Sigmoid colon (tissue), 4 donors: ENCODE data around the gene FAM13A.
"Not testable (repeated sequence)": the region's sequence is repeated elsewhere in the genome, so short reads cannot be mapped to it uniquely, and the experiment has no call there.

ENCODE experiments used
- EP300 ChIP-seq, 4 donors: sonication (generic); formaldehyde crosslinking; IDR thresholded peaks; one replicate each; pipeline ENCODE4 v1.6.1; 2017; ENCODE audit warnings: antibody characterized with exemption in 4 of 4
- POLR2A ChIP-seq, 2 donors: fragments of 450-650 bp; IDR thresholded peaks; one replicate each; pipeline ENCODE4 v1.6.1; 2016; ENCODE audit warnings: antibody characterized with exemption in 2 of 2, mild to moderate bottlenecking in 2 of 2, moderate library complexity in 2 of 2
- POLR2AphosphoS5 ChIP-seq, 4 donors: sonication (generic); formaldehyde crosslinking; IDR thresholded peaks; one replicate each; pipeline ENCODE4 v1.6.1; 2017; ENCODE audit warnings: antibody characterized with exemption in 4 of 4
- TF ChIP-seq, protein P1 (sequence below), 4 experiments: fragments of 450-650 bp in 3 of 4; fragments of 200-600 bp in 1 of 4; IDR thresholded peaks; one replicate each; pipeline ENCODE4 v1.5.1; 2016 to 2019; ENCODE audit warnings: antibody characterized with exemption in 4 of 4, mild to moderate bottlenecking in 3 of 4, moderate library complexity in 2 of 4

DNA sequence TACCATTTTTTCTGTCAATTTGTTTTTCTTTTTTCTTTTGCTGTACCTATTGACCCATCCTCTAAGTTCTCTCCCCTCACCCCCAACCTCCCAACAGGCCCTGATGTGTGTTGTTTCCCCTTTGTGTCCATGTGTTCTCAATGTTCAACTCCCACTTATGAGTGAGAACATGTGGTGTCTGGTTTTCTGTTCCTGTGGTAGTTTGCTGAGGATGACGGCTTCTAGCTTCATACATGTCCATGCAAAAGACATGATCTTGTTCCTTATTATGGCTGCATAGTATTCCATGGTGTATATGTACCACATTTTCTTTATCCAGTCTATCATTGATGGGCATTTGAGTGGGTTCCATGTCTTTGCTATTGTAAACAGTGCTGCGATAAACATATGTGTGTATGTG is 859 bp upstream of the FAM13A start:
- TF ChIP-seq, protein P1, sequence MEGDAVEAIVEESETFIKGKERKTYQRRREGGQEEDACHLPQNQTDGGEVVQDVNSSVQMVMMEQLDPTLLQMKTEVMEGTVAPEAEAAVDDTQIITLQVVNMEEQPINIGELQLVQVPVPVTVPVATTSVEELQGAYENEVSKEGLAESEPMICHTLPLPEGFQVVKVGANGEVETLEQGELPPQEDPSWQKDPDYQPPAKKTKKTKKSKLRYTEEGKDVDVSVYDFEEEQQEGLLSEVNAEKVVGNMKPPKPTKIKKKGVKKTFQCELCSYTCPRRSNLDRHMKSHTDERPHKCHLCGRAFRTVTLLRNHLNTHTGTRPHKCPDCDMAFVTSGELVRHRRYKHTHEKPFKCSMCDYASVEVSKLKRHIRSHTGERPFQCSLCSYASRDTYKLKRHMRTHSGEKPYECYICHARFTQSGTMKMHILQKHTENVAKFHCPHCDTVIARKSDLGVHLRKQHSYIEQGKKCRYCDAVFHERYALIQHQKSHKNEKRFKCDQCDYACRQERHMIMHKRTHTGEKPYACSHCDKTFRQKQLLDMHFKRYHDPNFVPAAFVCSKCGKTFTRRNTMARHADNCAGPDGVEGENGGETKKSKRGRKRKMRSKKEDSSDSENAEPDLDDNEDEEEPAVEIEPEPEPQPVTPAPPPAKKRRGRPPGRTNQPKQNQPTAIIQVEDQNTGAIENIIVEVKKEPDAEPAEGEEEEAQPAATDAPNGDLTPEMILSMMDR (IDR thresholded peaks at IDR 0.05): not testable (repeated sequence)
- TF ChIP-seq POLR2AphosphoS5, POLR2A, EP300 (IDR thresholded peaks at IDR 0.05): not testable (repeated sequence)
